HepG2 (cell line): ENCODE data around the gene CNDP1.

Source experiments
- EP300 ChIP-seq, 3 experiments: sonication (generic) in 1 of 3; formaldehyde crosslinking in 1 of 3; IDR thresholded peaks; 2 replicates each; pipeline versions ENCODE4 v1.5.1 to v1.6.1; 2011 to 2020; ENCODE audit warnings: low read depth in 2 of 3, low read length in 2 of 3, borderline replicate concordance in 1 of 3, improper control_type of control experiment in 1 of 3, mild to moderate bottlenecking in 1 of 3, missing genetic modification reagents in 1 of 3, moderate library complexity in 1 of 3
- EZH2 ChIP-seq: conservative IDR thresholded peaks from 2 replicates; pipeline ENCODE4 v1.6.1; 2012; ENCODE audit warnings: mild to moderate bottlenecking, low read depth, low read length, moderate library complexity
- FOXA1 ChIP-seq, 2 experiments: fragments of 450-650 bp in 1 of 2; sonication (generic) in 1 of 2; formaldehyde crosslinking in 1 of 2; IDR thresholded peaks; 2 replicates each; pipeline versions ENCODE4 v1.4.0 to v1.6.1; 2016 to 2020; ENCODE audit warnings: missing genetic modification reagents in 1 of 2
- GPBP1L1 ChIP-seq: sonication (generic); formaldehyde crosslinking; IDR thresholded peaks from 2 replicates; pipeline ENCODE4 v1.5.0; 2020; ENCODE audit warnings: mild to moderate bottlenecking, missing genetic modification reagents
- NR2F2 ChIP-seq: IDR thresholded peaks from 2 replicates; pipeline ENCODE4 v1.6.1; 2012; ENCODE audit warnings: low read depth, inconsistent platforms, borderline replicate concordance
- RAD21 ChIP-seq: fragments of 450-650 bp; formaldehyde crosslinking; IDR thresholded peaks from 2 replicates; pipeline ENCODE4 v1.5.0; 2020; ENCODE audit warnings: mild to moderate bottlenecking
- SETDB1 ChIP-seq: sonication (generic); formaldehyde crosslinking; IDR thresholded peaks from 2 replicates; pipeline ENCODE4 v1.5.1; 2020; ENCODE audit warnings: missing genetic modification reagents, mild to moderate bottlenecking, borderline replicate concordance
- ZNF460 ChIP-seq: sonication (generic); formaldehyde crosslinking; IDR thresholded peaks from 2 replicates; pipeline ENCODE4 v1.5.1; 2020; ENCODE audit warnings: missing genetic modification reagents, mild to moderate bottlenecking, borderline replicate concordance

GRCh38 chr18:74528913-74529312 is 5.4 kb upstream of the CNDP1 start:
- TF ChIP-seq ZNF460 (CRISPR knock-in tag) (no peak), FOXA1 (IDR thresholded peaks at IDR 0.05) (no peak), FOXA1 (CRISPR knock-in tag; IDR thresholded peaks at IDR 0.05) (no peak), EZH2 (no peak), GPBP1L1 (no peak), EP300 (IDR thresholded peaks at IDR 0.05; ENCODE audit: low read depth in 2 of 2, low read length in 2 of 2) (no peak), EP300 (CRISPR knock-in tag; IDR thresholded peaks at IDR 0.05; ENCODE audit: borderline replicate concordance) (no peak), RAD21 (CRISPR knock-in tag) (no peak), SETDB1 (no peak), NR2F2 (no peak)
